COLO668 (cell line): ENCODE results near the gene MALL.
"Not testable (repeated sequence)": the region's sequence is repeated elsewhere in the genome, so short reads cannot be mapped to it uniquely, and the experiment has no call there.

Experiments used
- DNase-seq: peaks from one replicate; lab custom pipeline; 2025; ENCODE audit not compliant: unreplicated experiment; lab: John Stamatoyannopoulos, UW

MALL gene

DNA sequence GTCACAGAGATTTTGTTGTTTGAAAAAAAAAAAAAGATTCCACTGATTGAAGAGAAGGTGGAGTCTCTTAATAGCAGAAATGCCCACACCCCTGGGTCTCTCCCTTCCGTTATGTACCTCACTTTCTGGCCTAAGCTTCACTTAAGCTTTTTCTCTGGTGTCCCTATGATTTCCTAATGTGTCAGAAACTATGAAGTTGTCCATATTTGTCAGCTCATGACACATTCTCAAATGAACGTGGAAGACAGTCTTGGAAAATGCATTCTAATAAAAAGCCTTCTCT lies 5.4 kb upstream of the MALL start:
- DNase-seq, result no peak

GRCh38 chr2:110120171-110121051 lies 4.8 kb upstream of the MALL start:
- DNase-seq, result no peak

DNA sequence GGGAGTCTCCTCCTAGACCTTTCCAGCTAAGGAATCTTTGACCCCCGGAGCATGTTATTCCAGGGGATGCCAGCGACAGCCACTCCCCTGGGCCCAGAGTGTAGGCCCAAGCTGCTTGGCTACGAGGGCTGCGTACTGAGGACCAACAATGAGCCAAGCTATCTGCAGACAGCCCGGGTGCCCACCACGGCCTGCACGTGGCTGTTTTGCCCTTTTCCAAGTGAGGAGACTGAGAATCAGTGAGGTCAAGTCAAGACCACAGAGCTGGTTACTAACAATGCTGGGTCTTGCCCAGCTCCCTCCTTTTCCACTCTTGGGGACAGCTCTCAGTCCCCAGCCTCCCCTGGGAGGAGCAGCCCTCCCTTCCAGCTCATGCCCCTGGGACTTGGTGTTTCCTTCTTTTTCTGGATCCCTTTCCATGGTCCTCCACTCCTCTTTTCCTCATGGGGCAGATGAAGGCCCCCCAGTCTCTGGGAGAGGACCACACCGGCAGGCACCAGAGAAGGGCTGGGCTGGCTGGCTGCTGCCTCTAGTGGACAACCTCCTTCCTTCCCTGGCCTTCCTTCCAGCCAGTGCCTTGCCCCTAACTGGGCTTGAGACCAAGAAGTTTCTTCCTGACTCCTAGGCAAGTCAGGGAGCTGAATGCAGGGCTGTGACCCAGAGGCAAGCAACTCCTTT lies 550 bp upstream of the MALL start:
- peak; percentile 23 for DNase-seq

DNA sequence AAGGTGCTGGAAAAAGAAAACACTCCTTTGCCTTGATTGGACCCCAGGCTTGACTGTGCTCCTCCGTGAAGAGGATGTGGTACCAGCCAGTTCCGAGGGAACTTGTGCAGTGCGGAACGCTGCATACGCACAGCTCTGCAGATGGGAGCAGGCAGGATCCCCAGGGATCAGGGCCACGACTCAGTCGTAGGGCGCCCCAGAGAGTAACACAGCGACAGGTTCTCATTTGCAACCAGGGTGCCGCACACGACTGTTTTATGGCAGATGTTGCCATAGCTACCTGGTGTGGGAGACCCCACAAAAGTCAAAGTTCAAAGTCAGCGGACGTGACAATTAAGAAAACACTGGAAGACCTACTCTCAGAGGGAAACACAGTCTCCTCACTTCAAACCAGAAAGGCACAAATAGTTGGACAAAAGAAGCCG lies 779 bp downstream of the MALL start:
- peak; percentile 73 for DNase-seq

DNA sequence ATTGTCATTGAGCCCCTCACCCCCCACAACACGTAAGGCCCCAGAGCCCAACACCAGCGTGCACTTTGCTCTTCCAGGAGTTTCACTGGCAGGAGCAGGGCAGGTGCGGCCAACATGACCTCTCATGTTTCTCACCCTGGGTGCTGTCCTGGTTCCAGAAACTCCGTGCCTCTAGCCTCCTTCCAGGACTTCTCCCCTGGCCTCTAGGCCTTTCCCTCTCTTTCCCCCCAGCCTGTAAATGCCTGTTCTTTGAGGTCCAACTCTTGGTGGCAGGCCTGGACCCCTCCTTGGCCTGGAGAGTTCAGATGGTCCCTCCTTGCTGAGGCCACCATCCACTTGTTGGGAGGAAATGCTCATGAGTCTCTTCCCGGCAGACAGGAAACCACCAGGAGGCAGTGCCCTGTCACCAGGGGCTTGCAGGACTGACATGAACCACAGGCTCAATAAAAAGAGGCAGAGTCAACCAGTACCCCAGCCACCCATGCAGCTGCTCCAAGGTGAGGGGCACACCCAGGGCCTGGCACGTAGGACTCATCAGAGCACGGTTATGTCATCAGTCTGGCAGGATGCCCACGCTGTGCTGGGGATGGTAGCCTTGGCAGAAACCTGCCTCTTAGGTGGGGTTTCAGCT lies 1.5 kb downstream of the MALL start:
- DNase-seq, result peak; percentile 94

DNA sequence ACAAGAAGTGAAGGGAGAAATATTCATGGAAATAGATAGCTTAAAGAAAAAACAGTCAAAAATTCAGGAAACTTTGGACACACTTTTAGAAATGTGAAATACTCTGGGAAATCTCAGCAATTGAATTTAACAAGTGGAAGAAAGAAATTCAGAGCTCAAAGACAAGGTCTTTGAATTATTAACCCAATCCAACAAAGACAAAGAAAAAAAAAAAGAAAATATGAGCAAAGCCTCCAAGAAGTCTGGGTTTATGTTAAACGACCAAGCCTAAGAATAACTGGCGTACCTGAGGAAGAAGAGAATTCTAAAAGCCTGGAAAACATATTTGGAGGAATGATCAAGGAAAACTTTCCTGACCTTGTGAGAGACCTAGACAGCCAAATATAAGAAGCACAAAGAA lies 7.3 kb downstream of the MALL start:
- not testable (repeated sequence) for DNase-seq

- no peak for DNase-seq
These were observed 8.2 kb downstream of the MALL start for GRCh38 chr2:110107092-110108079.

GRCh38 chr2:110106642-110107041 lies 9.0 kb downstream of the MALL start:
- no peak for DNase-seq

GRCh38 chr2:110105608-110106467 lies 9.8 kb downstream of the MALL start:
- peak; percentile 80 for DNase-seq

DNA sequence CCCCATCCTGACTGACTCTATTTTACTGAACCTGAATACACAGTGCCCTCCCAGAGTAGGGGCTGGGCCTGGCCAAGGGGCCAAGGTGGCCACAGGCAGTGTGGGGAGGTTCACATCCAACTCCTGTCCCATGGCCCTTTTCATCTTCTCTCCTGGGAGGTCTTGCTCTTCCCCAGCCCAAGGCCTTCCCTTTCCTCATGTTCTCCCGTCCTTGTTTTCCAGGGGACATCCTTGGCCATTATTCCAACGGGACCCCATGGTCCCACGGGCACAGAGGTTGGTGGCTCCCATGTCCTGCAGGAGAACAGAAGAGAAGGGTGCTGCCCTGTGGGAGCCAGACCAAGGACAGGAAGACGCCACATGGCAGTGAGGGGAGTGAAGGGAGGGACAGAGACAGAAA lies 10.4 kb downstream of the MALL start:
- DNase-seq, result no peak

DNA sequence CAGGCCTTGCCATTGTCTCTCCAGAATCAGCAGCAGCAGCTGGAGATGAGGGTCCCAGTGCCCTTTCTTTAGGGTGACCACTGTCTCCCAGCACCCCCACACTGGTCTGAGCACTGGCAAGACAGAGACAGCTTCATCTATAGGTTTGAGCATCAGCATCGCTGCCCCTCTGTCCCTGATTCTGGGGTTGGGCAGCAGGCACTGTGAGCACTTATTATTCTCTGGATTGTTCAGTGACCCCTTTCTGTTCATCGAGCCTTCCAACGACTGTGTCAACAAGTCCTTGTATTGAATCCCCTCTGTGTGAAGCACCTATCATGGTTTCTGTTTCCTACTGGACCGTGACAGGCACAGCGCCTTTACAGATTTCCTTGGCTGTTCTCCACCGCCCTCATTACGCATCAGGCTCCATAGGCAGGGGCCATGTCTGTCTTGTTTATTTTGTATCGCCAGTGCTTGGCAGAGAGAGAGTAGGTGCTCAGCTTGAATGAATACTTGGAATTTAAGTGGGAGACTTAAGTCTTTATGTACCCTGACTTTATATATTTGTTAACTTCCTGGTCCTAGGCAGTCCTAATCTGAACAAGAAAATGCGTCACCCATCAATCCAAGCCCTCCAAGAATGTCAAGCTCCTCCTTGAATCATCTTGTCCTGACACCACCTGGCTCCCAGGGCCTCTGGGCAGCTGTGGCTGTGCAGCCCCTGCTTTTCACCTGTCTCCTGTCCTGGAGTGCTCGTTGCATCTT lies 11.4 kb downstream of the MALL start:
- DNase-seq, result peak; percentile 61

DNA sequence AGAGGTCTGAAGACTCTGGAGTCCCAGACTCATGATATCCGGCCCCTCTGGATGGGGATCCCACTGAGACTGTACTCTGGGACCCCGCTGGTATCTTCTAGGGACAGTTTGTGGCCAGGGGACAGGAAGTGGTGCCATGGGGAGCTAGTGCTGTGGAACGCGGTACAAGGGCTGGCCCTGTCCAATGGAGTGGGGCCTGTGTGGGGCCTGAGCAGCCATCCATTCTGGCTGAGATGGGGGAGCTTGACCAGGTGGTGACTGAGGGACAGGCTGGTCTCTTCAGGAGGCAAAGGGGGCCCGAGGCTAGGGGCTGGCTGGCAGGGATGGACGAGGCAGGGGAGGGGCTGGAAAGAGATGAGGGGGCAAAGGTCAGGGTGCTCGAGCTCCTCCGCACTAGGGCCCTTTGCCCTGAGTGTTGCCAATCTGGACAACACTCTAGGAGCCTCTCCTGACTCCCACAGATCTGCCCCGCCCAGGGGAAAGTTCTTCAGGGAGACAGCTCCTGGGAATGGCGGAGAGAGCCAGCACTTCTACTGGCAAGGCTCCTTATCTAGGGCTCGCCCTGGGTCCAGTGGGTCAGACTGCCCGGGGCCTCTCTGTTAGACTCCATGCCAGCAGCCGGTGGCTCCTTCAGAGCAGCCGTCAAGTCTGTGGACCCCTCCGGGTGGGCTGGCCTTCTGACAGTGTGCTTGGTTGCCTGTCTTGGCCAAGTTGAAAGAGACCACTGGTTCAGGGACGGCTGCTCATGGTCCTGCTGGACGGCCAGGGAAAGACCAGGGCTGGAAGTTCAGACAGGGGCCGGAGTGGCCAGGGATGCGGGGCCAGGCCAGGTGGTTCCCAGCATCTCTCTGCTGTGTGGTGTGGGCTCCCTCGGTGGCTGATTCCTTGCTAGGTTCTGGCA lies 12.3 kb downstream of the MALL start:
- no peak for DNase-seq

DNA sequence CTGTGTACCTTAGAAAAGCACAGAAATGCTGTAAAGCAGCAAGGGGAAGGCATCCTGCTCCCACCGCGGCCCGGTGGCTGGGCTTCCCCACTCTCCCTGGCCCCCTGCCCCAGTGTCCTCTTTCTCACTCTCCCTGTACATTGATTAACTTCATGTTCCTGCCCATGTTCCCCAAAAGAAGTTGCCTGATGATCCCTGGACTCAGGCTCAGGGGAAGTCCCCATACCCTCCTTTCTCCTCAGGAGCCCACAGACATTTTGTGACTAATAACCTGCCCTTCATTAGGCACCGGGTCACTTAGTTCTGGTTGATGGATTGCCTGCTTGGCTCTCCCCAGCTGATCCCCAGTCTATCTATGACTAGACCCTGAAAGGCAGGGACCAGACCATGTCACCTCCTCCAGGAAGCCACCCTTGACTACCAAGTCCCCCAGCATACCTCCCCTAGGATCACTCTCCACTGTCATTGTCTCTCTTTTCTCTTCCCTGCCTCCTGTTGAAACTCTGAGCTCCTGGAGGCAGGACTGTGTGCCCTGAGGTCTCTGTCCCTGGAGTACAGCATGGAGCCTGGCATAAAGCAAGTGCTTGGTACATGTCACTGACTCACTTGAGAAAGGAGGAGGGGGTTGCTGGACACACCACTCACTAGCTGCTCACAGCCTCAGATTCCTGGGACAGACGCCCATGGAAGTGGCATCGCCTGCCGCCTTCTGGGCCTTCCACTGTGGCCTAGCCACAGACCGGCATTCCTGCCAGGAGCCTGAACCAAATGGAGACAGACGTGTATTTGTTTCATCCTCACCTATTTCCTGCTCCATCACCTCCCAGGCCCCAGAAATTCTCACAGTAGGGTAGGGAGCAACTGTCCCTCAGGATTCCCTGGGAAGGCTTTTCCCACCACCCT lies 13.5 kb downstream of the MALL start:
- no peak for DNase-seq

DNA sequence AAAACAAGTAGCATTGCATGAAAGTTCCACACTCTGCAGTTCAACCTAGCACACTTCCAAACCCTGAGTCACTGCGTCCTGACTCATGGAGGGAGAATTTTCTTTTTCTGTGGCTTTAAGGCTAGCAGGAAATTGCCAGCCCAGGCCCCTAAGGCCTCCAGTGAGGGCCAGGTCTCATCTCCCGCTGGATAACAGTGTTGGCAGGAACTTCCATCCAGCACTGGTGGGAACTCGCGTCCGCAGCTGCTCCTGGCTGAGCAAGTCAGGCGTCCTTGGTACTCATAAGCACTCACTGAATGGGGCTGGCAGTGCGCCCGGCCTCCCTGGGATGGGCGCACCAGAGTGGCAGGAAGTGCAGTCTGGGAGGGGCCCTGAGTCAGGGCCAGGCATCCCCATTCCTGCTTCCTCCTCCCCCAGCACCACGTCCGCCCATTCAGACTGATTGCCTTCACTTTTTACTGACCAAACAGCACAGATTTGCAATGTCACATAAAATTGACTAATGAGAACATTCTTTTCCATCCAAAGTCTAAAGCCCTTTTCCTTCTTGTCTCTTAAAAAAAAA lies 14.3 kb downstream of the MALL start:
- peak; percentile 96 for DNase-seq

GRCh38 chr2:110100880-110101279 lies 14.7 kb downstream of the MALL start:
- DNase-seq, result not testable (repeated sequence)

DNA sequence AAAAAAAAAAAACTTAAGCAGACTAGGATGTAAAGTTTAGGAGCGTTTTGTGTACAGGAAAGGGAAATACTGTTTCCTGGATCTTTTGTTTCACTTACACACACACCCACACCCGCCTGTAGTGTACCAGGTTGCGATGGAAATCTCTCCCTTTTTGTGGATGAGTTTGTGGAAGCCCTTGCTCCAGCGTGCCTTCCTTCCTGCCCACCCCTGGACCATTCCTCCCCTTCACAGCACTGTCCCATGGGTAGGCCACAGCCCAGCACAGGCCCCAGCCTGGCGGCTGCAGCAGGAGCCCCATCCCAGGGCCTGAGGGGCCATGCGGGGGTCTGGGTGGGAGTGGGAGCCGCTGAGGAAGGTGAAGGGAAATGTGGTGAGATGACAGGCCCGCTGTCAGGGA lies 15.1 kb downstream of the MALL start:
- DNase-seq, result no peak
